D721Med (cell line): ENCODE data around the gene SMOC2.
"Not testable (repeated sequence)": the region's sequence is repeated elsewhere in the genome, so short reads cannot be mapped to it uniquely, and the experiment has no call there.

Source experiments
- DNase-seq: peaks from one replicate; pipeline ENCODE4 v3.0.0; 2011; ENCODE audit warnings: low spot score; ENCODE audit not compliant: insufficient read length
- FAIRE-seq: peaks from 2 replicates; lab custom pipeline; 2011; peaks lifted over from hg19 to GRCh38; lab: Jason Lieb, UNC
- TF ChIP-seq, protein P1 (sequence below): IDR thresholded peaks from 2 replicates; pipeline ENCODE4 v1.5.1; 2012; ENCODE audit warnings: mild to moderate bottlenecking, control low read depth; ENCODE audit not compliant: insufficient read depth; ENCODE audit errors: missing control alignments

Gene SMOC2

DNA sequence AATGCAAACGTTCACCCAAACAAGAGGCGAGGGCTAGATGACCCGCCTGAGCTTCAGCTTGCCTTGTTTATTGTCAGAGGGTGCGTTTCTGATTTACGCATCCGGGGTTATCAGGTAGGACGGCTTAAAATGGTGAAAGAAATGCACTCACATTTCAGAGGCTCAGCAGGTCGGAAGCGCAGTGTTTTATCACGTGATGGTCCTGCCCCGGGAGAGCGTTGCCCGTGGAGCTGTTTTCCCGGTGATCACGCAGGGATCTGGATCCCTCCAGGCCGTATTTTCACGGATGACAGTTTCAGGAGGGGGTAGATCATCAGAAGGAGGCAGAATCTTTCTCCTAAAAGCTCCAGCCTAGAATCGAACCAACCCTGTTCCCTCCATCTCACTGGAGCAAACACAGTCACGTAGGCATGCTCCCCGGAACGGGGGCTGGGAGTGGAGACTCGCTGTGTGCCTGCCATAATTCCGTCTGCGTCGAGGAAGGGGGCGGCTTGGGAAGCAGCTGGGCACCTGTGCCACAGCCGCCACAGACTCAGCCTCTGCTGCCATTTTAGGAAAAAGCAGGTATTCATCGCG, 121.7 kb downstream of the SMOC2 start:
- FAIRE-seq (no peak), DNase-seq (no peak)
- TF ChIP-seq, protein P1, sequence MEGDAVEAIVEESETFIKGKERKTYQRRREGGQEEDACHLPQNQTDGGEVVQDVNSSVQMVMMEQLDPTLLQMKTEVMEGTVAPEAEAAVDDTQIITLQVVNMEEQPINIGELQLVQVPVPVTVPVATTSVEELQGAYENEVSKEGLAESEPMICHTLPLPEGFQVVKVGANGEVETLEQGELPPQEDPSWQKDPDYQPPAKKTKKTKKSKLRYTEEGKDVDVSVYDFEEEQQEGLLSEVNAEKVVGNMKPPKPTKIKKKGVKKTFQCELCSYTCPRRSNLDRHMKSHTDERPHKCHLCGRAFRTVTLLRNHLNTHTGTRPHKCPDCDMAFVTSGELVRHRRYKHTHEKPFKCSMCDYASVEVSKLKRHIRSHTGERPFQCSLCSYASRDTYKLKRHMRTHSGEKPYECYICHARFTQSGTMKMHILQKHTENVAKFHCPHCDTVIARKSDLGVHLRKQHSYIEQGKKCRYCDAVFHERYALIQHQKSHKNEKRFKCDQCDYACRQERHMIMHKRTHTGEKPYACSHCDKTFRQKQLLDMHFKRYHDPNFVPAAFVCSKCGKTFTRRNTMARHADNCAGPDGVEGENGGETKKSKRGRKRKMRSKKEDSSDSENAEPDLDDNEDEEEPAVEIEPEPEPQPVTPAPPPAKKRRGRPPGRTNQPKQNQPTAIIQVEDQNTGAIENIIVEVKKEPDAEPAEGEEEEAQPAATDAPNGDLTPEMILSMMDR: no peak

DNA sequence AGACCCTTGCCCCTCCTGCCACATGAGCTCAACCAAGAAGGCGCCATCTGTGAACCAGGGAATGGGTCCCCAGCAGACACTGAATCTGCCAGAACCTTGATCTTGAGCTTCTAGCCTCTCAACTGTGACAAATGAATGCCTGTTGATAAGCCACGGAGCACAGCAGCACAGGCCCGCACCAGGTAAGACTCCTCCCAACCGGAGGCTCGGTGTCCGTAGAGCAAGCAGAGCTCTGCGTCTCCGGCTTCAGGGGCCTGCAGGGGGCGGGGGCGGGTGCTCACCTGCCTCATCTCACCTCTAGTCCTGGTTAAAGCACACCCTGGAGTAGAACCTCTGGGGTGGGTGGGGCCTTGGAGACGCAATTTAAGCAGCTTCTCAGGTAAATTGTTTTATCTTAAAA, 122.7 kb downstream of the SMOC2 start:
- FAIRE-seq (no peak), DNase-seq (no peak)
- TF ChIP-seq, protein P1: no peak

DNA sequence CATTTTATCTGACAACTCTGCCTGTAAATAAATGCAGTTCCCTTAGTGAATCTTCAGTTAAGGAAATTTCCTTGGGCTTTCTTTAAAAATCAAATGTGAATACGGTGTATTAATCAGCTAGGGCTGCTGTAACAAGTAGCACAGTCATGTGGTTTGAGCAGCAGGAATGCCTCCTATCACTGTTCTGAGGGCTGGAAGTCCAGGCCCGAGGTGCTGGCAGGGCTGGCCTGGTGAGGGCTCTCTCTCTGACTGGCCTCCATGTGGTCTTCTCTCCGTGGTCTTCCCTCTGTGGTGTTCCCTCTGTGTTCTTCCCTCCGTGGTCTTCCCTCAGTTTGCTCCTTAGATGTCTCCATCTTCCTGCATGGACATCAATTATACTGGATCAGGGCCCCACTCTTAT, 124.1 kb downstream of the SMOC2 start:
- TF ChIP-seq, protein P1: no peak
- DNase-seq (no peak), FAIRE-seq (no peak)

DNA sequence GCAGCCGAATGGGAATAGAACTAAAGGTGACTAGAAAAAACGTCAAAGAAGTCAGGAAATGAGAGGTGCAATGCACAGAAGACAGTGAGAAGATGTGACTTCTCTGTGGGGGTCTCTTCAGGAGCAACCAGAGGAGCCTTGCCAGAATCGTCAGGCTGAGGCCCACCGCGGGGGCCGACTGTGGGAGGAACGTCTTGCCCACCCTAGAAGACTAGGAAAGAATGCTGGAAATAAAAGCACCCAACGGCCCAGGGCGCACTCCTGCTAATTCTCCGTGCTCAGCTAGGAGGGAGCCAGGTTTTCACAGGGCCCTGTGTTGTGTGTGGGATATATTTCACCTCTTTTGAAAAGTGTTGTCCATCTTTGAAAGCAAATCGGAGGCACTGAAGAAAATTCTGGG, 129.2 kb downstream of the SMOC2 start:
- TF ChIP-seq, protein P1: no peak
- FAIRE-seq: no peak
- no peak for DNase-seq

DNA sequence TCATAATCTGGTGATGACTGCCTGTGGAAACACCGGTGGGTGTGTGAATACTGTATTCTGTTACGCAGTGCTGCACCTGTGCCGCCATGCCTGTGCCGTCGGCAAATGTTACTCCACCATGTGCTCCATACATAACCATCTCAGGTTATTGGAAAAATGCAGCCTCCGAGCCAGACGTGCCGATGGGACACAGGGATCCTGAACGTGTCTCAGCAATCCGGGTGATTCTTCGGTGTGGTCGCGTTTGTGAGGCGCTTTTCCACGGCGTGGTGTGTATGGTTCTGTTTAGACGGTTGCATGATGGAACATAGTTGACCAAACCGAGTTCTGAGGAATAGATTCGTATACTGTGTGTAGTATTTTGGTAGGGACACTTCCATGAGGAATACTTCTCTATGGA, 130.3 kb downstream of the SMOC2 start:
- DNase-seq (no peak), FAIRE-seq (no peak)
- TF ChIP-seq, protein P1: no peak

DNA sequence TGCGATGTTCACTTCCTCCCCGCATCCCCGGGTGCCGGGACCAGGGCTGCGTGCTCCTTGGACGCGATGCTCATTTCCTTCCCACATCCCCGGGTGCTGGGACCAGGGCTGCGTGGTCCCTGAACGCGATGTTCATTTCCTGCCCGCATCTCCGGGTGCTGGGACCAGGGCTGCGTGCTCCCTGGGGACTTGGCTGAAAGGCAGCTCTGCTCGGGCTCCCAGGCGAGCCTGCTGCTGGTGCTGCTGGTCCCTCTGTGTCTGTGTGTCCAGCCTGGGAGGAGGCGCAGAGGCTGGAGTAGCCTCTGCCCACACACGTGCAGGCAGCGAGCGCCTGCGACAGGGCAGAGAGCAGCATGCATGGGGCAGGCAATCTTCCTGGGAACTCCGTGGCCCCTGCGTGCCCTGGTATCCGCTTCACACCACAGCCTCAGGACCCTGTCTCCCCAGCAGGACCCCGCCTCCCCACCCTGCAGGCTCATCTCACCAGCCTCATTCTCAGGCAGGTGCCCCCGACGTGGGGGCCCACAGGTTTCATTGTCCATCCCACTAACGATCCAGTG, 132.4 kb downstream of the SMOC2 start:
- DNase-seq, FAIRE-seq: not testable (repeated sequence)

DNA sequence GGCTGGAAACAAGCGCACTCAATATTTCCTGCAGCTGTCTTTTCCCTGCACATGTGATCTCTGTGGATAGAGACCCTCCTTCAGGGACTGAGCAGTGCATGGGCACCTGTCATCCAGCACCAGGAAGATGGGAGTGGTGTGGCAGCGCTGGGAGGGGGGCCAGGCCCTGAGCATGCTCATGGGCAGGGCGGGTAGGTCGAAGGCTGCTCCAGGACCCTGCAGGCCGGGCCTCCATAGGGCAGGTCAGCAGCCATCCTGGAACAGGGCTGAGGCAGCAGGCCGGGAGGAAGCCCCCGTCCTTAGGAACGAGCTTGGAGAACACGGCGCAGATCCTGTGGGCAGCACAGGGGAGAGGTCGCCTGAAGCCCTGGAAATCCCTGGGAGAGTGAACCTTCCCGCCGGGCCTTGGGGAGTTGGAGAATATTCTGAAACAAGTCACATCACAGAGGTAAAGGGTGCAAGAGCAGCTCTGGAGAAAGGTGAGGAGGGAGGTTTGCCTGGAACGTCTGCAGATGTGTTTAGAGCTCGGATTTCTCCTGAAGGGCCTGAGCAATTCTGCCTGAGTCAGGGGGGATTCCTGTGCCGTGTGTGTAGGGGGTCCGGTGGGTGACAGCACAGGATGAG, 133.2 kb downstream of the SMOC2 start:
- TF ChIP-seq, protein P1: no peak
- DNase-seq: no peak
- FAIRE-seq: no peak
